PC-3 (cell line): Measurements from ENCODE around the gene DNLZ. TPM values are rescaled to one million over a fixed set of nuclear protein-coding genes. Genes with fewer than 3 reads are reported as not detected.

Experiments
- ATAC-seq: fragments of 200-7000 bp; cut with Tn5 transposase; 2 replicates; pipeline ENCODE4 v1.9.1; 2020; ENCODE audit warnings: mild to moderate bottlenecking, moderate library complexity
- BruUV-seq: library from RNA; stranded (reverse); fragments of 400-500 nt; replicated peaks from 2 replicates; lab custom pipeline; 2021; lab: Mats Ljungman, UMichigan
- CTCF ChIA-PET: fragments of 300-600 bp; sonication (Branson Sonifier 250); formaldehyde crosslinking; loops from one replicate; lab custom pipeline; 2022; ENCODE audit warnings: antibody characterized with exemption; lab: Charles Lee
- POLR2A ChIA-PET: fragments of 300-600 bp; sonication (Branson Sonifier 250); formaldehyde crosslinking; loops from one replicate; lab custom pipeline; 2022; ENCODE audit warnings: antibody characterized with exemption; ENCODE audit not compliant: unreplicated experiment; lab: Charles Lee
- DNase-seq: peaks from one replicate; pipeline ENCODE4 v3.0.0-alpha.2; 2015
- H2AFZ ChIP-seq: fragments of 300-600 bp; sonication (generic); 2 replicates; pipeline ENCODE4 v1.6.0; 2016; ENCODE audit warnings: antibody characterized with exemption, low read length
- H3F3A ChIP-seq: fragments of 300-600 bp; sonication (generic); one replicate; pipeline ENCODE4 v1.6.0; 2017; ENCODE audit warnings: antibody characterized with exemption, low read length, control low read depth, mild to moderate bottlenecking; ENCODE audit not compliant: unreplicated experiment
- H3K27ac ChIP-seq: fragments of 300-600 bp; sonication (generic); 2 replicates; pipeline ENCODE4 v1.5.1; 2016; ENCODE audit warnings: mild to moderate bottlenecking, low read length
- H3K27me3 ChIP-seq: fragments of 300-600 bp; sonication (generic); 2 replicates; pipeline ENCODE4 v1.6.1; 2016; ENCODE audit warnings: low read length, mixed read lengths
- H3K36me3 ChIP-seq: fragments of 300-600 bp; sonication (generic); 2 replicates; pipeline ENCODE4 v1.6.1; 2016; ENCODE audit warnings: low read depth, mixed run types, low read length, mixed read lengths
- H3K4me1 ChIP-seq: fragments of 300-600 bp; sonication (generic); 2 replicates; pipeline ENCODE4 v1.5.1; 2016; ENCODE audit warnings: low read length; ENCODE audit not compliant: insufficient read depth
- H3K4me2 ChIP-seq: fragments of 300-600 bp; sonication (generic); 2 replicates; pipeline ENCODE4 v1.6.0; 2016; ENCODE audit warnings: low read length
- H3K4me3 ChIP-seq: fragments of 300-600 bp; sonication (generic); 2 replicates; pipeline ENCODE4 v1.5.1; 2016; ENCODE audit warnings: mild to moderate bottlenecking, low read length, mixed read lengths
- H3K79me2 ChIP-seq: fragments of 300-600 bp; sonication (generic); 2 replicates; pipeline ENCODE4 v1.6.1; 2017; ENCODE audit warnings: low read length, mixed read lengths
- H3K9ac ChIP-seq: fragments of 300-600 bp; sonication (generic); 2 replicates; pipeline ENCODE4 v1.6.0; 2016; ENCODE audit warnings: mild to moderate bottlenecking, low read length
- H3K9me2 ChIP-seq: fragments of 300-600 bp; sonication (generic); replicated peaks from 2 replicates; pipeline ENCODE4 v1.6.1; 2016; ENCODE audit warnings: mixed run types, low read length, mixed read lengths
- H3K9me3 ChIP-seq: fragments of 300-600 bp; sonication (generic); 2 replicates; pipeline ENCODE4 v1.6.1; 2016; ENCODE audit warnings: low read length, mixed read lengths
- H4K20me1 ChIP-seq: fragments of 300-600 bp; sonication (generic); 2 replicates; pipeline ENCODE4 v1.6.1; 2016; ENCODE audit warnings: low read length, mixed read lengths
- CTCF ChIP-seq: fragments of 300-600 bp; sonication (generic); conservative IDR thresholded peaks from 2 replicates; pipeline ENCODE4 v1.5.1; 2017; ENCODE audit warnings: antibody characterized with exemption, low read depth, mild to moderate bottlenecking, low read length
- EZH2 ChIP-seq: fragments of 300-600 bp; sonication (generic); IDR thresholded peaks from one replicate; pipeline ENCODE4 v1.6.1; 2017; ENCODE audit warnings: antibody characterized with exemption, mild to moderate bottlenecking, low read length; ENCODE audit not compliant: unreplicated experiment
- EZH2phosphoT487 ChIP-seq: fragments of 300-600 bp; sonication (generic); IDR thresholded peaks from 2 replicates; pipeline ENCODE4 v1.6.1; 2018; ENCODE audit warnings: mild to moderate bottlenecking, antibody characterized with exemption, low read length, borderline replicate concordance
- intact Hi-C: fragments of 100-400 bp; cut with micrococcal nuclease; formaldehyde crosslinking; loops from 2 replicates; pipeline ENCODE4 v1.9.0; 2023
- total RNA-seq: library from RNA; depleted of rRNA; stranded (reverse); fragments of >200 nt; gene quantifications from 2 replicates; pipeline ENCODE4 v1.2.3, GENCODE V29; 2014

DNLZ gene
- total RNA-seq, 1 experiment from 2014 or later, result 51.4 TPM

GRCh38 chr9:136399176-136400037 lies 35.9 kb upstream of the DNLZ start:
- TF ChIP-seq CTCF (no peak), EZH2 (no peak), EZH2phosphoT487 (no peak)
- Histone ChIP-seq H3K27ac (no peak overlapping the region; the same call in 1 of the 2 replicates), H3K9me3 (no peaks in the 10 kb centered on the region), H3K4me2 (peak overlapping the region; percentile 94), H3K9me2 (no peaks in the 10 kb centered on the region), H3K9ac (peak overlapping the region; percentile 82), H3K36me3 (peaks cover 3% of the 10 kb centered on the region; the same call in 1 of the 2 replicates), H2AFZ (0 out of 2 replicates have a peak overlapping the region, but pooled peaks have one; percentile 30), H3K4me1 (peaks cover 12% of the 10 kb centered on the region), H4K20me1 (no peaks in the 10 kb centered on the region), H3K4me3 (peak overlapping the region; percentile 91), H3K79me2 (peaks cover 23% of the 10 kb centered on the region), H3K27me3 (no peaks in the 10 kb centered on the region), H3F3A (no peaks in the 10 kb centered on the region)
- ChIA-PET CTCF (interaction anchor here (1.4 kb wide), 1 partner anchor 54 kb away, joined by 3 read pairs; no protein-coding TSS in a partner anchor), POLR2A (no interaction called here)
- intact Hi-C loops, result loop anchor here (2.0 kb wide), 1 partner anchor 61 kb away; no protein-coding TSS in a partner anchor
- ATAC-seq, result peak; percentile 21
- peak; percentile 22 for DNase-seq
- no TSS peak for BruUV-seq

- DNase-seq (no peak), ATAC-seq (no peak)
- Histone ChIP-seq H3K4me1 (peaks cover 12% of the 10 kb centered on the region), H3K9me3 (no peaks in the 10 kb centered on the region), H3K4me2 (peak overlapping the region; percentile 94), H3K9ac (peak overlapping the region; percentile 82; the same call in 1 of the 2 replicates), H4K20me1 (no peaks in the 10 kb centered on the region), H3F3A (no peaks in the 10 kb centered on the region), H3K4me3 (peak overlapping the region; percentile 91; the same call in 1 of the 2 replicates), H3K36me3 (peaks cover 7% of the 10 kb centered on the region), H2AFZ (no peak overlapping the region), H3K27ac (no peak overlapping the region), H3K79me2 (peaks cover 23% of the 10 kb centered on the region), H3K27me3 (no peaks in the 10 kb centered on the region), H3K9me2 (no peaks in the 10 kb centered on the region)
- intact Hi-C loops, result no loop called here
- no peak for TF ChIP-seq EZH2
- no peak for TF ChIP-seq EZH2phosphoT487
- TF ChIP-seq CTCF, result no peak
- ChIA-PET POLR2A (no interaction called here), CTCF (interaction anchor here (1.4 kb wide), 1 partner anchor 52 kb away, joined by 3 read pairs; no protein-coding TSS in a partner anchor)
- BruUV-seq, result no TSS peak
Measured at GRCh38 chr9:136398286-136398685, 34.7 kb upstream of the DNLZ start.
